Endothelial cell (in vitro differentiated cells): ENCODE data around the gene ALCAM. TPM values are rescaled to one million over a fixed set of nuclear protein-coding genes. Genes with fewer than 3 reads are reported as not detected.

Experiments
- DNase-seq: peaks from one replicate; pipeline ENCODE4 v3.0.0; 2021; ENCODE audit warnings: low spot score
- H3K27ac Mint-ChIP-seq: one replicate; pipeline ENCODE4 v1.8.0; 2021; ENCODE audit warnings: mixed read lengths, inconsistent platforms; ENCODE audit not compliant: unreplicated experiment
- H3K27me3 Mint-ChIP-seq: one replicate; pipeline ENCODE4 v1.8.0; 2021; ENCODE audit warnings: mild to moderate bottlenecking, moderate library complexity, mixed read lengths, inconsistent platforms; ENCODE audit not compliant: unreplicated experiment
- H3K36me3 Mint-ChIP-seq: one replicate; pipeline ENCODE4 v1.8.0; 2021; ENCODE audit warnings: mild to moderate bottlenecking, low read depth, mixed read lengths, inconsistent platforms; ENCODE audit not compliant: unreplicated experiment
- H3K4me1 Mint-ChIP-seq: one replicate; pipeline ENCODE4 v1.8.0; 2021; ENCODE audit warnings: mild to moderate bottlenecking, mixed read lengths, inconsistent platforms; ENCODE audit not compliant: unreplicated experiment
- H3K4me3 Mint-ChIP-seq: one replicate; pipeline ENCODE4 v1.8.0; 2021; ENCODE audit warnings: mild to moderate bottlenecking, mixed read lengths, inconsistent platforms; ENCODE audit not compliant: unreplicated experiment
- H3K9me3 Mint-ChIP-seq: one replicate; pipeline ENCODE4 v1.8.0; 2021; ENCODE audit warnings: mixed read lengths, inconsistent platforms; ENCODE audit not compliant: unreplicated experiment
- CTCF ChIP-seq: fragments of 200-600 bp; sonication (generic); IDR thresholded peaks from one replicate; pipeline ENCODE4 v1.5.0; 2021; ENCODE audit warnings: antibody characterized with exemption; ENCODE audit not compliant: unreplicated experiment
- total RNA-seq: library from RNA; stranded (reverse); fragmentation: NEBNext Ultra II Directional; extraction: Animal tissue kit (Norgen Biotek cat#: 25700); gene quantifications from one replicate; pipeline ENCODE4 v1.2.1, GENCODE V29; 2021; ENCODE audit not compliant: unreplicated experiment

Gene ALCAM
- total RNA-seq, 1 donor from 2014 or later, result 14.0 TPM

- Mint-ChIP-seq H3K36me3 (no peaks in the 10 kb centered on the region), H3K27me3 (no peaks in the 10 kb centered on the region), H3K27ac (no peak overlapping the region), H3K4me1 (no peaks in the 10 kb centered on the region), H3K4me3 (no peak overlapping the region), H3K9me3 (no peaks in the 10 kb centered on the region)
- TF ChIP-seq CTCF, result no peak
- no peak for DNase-seq
Observed at GRCh38 chr3:105327662-105328337, 38.9 kb upstream of the ALCAM start.

GRCh38 chr3:105328338-105328730 is 38.4 kb upstream of the ALCAM start:
- Mint-ChIP-seq H3K27me3 (no peaks in the 10 kb centered on the region), H3K27ac (no peak overlapping the region), H3K36me3 (no peaks in the 10 kb centered on the region), H3K4me1 (no peaks in the 10 kb centered on the region), H3K4me3 (no peak overlapping the region), H3K9me3 (no peaks in the 10 kb centered on the region)
- no peak for DNase-seq
- TF ChIP-seq CTCF, result no peak

GRCh38 chr3:105332961-105333360 is 33.7 kb upstream of the ALCAM start:
- no peak for DNase-seq
- TF ChIP-seq CTCF, result no peak
- Mint-ChIP-seq H3K9me3 (no peaks in the 10 kb centered on the region), H3K4me1 (no peaks in the 10 kb centered on the region), H3K36me3 (no peaks in the 10 kb centered on the region), H3K27ac (no peak overlapping the region), H3K27me3 (peaks cover 1% of the 10 kb centered on the region), H3K4me3 (no peak overlapping the region)

- no peak overlapping the region for H3K27ac Mint-ChIP-seq
- H3K9me3 Mint-ChIP-seq, result no peaks in the 10 kb centered on the region
- no peak for DNase-seq
- no peak for TF ChIP-seq CTCF
- H3K36me3 Mint-ChIP-seq, result no peaks in the 10 kb centered on the region
- H3K27me3 Mint-ChIP-seq, result peaks cover 1% of the 10 kb centered on the region
- H3K4me3 Mint-ChIP-seq, result no peak overlapping the region
- H3K4me1 Mint-ChIP-seq, result no peaks in the 10 kb centered on the region
Observed at GRCh38 chr3:105334138-105334882, 32.4 kb upstream of the ALCAM start.

- Mint-ChIP-seq H3K4me1 (no peaks in the 10 kb centered on the region), H3K36me3 (no peaks in the 10 kb centered on the region), H3K4me3 (no peak overlapping the region), H3K27ac (no peak overlapping the region), H3K9me3 (no peaks in the 10 kb centered on the region), H3K27me3 (no peaks in the 10 kb centered on the region)
- DNase-seq, result no peak
- TF ChIP-seq CTCF, result no peak
Observed at GRCh38 chr3:105339946-105340345, 26.8 kb upstream of the ALCAM start.
